OCI-LY7 (cell line): ENCODE results near the gene KCNN1.

ENCODE experiments used
- EZH2phosphoT487 ChIP-seq: fragments of 200-600 bp; sonication (generic); IDR thresholded peaks from 2 replicates; pipeline ENCODE4 v1.6.1; 2018; ENCODE audit warnings: low read depth, borderline replicate concordance, mild to moderate bottlenecking, mixed run types, antibody characterized with exemption, low read length, moderate library complexity, mixed read lengths
- TF ChIP-seq, protein P1 (sequence below): fragments of 200-600 bp; sonication (generic); conservative IDR thresholded peaks from 2 replicates; pipeline ENCODE4 v1.5.1; 2014; ENCODE audit warnings: mild to moderate bottlenecking, antibody characterized with exemption, low read length, moderate library complexity, mixed read lengths

DNA sequence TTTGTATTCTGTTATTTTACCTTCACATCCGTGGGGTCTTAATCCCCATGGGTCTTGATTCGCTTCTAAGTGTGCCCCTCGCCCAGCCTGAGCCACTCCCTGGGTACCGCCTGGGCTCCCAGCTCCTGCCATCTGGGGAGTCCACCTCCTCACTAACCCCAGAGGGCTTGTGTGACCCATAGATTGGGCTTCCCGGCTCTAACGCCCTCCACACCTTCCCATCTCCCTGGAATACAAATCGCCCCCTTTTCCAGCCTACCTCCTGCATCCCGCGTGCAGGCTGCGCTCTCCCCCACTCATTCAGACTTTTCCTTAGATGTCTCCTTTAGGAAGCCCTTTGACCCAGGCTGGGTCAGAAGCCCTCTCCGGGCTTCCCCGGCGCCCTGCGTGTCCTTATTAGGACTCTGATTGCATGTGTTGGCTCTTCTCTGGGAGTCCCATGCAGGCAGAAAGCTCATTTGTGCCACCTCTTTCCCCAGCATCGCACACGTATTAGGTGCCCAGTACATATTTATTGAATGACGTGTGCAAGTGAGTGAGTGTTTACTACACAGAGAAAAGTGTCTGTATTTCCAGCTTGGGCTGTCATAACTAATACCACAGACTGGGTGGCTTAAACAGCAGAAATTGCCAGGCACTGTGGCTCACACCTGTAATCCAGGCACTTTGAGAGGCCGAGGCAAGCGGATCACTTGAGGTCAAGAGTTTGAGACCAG, 33.3 kb upstream of the KCNN1 start:
- TF ChIP-seq, protein P1, sequence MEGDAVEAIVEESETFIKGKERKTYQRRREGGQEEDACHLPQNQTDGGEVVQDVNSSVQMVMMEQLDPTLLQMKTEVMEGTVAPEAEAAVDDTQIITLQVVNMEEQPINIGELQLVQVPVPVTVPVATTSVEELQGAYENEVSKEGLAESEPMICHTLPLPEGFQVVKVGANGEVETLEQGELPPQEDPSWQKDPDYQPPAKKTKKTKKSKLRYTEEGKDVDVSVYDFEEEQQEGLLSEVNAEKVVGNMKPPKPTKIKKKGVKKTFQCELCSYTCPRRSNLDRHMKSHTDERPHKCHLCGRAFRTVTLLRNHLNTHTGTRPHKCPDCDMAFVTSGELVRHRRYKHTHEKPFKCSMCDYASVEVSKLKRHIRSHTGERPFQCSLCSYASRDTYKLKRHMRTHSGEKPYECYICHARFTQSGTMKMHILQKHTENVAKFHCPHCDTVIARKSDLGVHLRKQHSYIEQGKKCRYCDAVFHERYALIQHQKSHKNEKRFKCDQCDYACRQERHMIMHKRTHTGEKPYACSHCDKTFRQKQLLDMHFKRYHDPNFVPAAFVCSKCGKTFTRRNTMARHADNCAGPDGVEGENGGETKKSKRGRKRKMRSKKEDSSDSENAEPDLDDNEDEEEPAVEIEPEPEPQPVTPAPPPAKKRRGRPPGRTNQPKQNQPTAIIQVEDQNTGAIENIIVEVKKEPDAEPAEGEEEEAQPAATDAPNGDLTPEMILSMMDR, result no peak
- no peak for TF ChIP-seq EZH2phosphoT487
